ENCODE measurements around the gene DLST. TPM values are rescaled to one million over a fixed set of nuclear protein-coding genes. Genes with fewer than 3 reads are reported as not detected.

The DLST gene
- total RNA-seq, 1 donor from 2014 or later: 52.2 TPM

DNA sequence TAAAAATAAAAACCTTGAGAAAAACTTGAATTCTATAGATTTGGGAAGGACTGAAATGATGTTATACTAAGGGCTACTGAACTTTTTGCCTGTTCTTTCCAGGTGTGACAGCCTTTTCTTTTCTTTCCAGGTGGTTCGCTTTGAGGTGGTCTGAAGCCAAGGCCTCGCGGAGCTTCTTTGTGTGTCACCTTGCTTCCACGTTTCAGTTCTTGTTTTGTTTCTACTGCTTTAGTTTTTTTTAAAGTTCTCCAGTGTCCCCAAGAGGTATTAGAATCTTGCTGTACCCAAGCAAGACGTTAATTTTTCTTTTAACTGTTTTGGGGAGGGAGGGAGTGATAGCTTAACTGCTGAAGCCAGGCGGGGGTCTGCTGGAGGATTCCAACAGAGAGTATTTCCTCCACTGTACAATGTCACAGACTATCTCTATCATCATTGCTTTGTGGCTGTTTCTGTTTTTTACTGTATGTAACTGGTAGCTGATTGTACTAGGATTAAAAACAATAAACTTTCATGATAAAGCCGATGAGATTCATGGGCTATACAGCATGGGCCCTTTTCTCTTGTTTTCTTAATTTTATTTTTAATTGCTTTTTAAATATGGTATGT lies 46.0 kb upstream of the DLST start:
- H3K4me3 Mint-ChIP-seq: no peak overlapping the region
- H3K4me2 ChIP-seq: no peak overlapping the region
- H3K36me3 ChIP-seq: peaks cover 16% of the 10 kb centered on the region
- H4K20me1 ChIP-seq (ENCODE audit: low read depth): no peaks in the 10 kb centered on the region
- peaks cover 6% of the 10 kb centered on the region for H3K36me3 Mint-ChIP-seq
- TF ChIP-seq, protein P1, sequence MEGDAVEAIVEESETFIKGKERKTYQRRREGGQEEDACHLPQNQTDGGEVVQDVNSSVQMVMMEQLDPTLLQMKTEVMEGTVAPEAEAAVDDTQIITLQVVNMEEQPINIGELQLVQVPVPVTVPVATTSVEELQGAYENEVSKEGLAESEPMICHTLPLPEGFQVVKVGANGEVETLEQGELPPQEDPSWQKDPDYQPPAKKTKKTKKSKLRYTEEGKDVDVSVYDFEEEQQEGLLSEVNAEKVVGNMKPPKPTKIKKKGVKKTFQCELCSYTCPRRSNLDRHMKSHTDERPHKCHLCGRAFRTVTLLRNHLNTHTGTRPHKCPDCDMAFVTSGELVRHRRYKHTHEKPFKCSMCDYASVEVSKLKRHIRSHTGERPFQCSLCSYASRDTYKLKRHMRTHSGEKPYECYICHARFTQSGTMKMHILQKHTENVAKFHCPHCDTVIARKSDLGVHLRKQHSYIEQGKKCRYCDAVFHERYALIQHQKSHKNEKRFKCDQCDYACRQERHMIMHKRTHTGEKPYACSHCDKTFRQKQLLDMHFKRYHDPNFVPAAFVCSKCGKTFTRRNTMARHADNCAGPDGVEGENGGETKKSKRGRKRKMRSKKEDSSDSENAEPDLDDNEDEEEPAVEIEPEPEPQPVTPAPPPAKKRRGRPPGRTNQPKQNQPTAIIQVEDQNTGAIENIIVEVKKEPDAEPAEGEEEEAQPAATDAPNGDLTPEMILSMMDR (IDR thresholded peaks at IDR 0.05): no peak
- TF ChIP-seq EZH2phosphoT487 (IDR thresholded peaks at IDR 0.05) (no peak), EZH2 (IDR thresholded peaks at IDR 0.05) (no peak)
- no peak overlapping the region for H3K27ac Mint-ChIP-seq
- H3K9me3 Mint-ChIP-seq: no peaks in the 10 kb centered on the region
- peaks cover 4% of the 10 kb centered on the region for H3F3A ChIP-seq (ENCODE audit: low read depth)
- no peak overlapping the region for H3K9ac ChIP-seq
- no peaks in the 10 kb centered on the region for H3K4me1 ChIP-seq
- no peak overlapping the region for H2AFZ ChIP-seq (replicated peaks)
- H3K9me3 ChIP-seq (ENCODE audit: low read depth): no peaks in the 10 kb centered on the region
- H3K27me3 Mint-ChIP-seq (ENCODE audit: insufficient read depth, low read depth): no peaks in the 10 kb centered on the region
- H3K27ac ChIP-seq: no peak overlapping the region
- DNase-seq (ENCODE audit: low spot score): no peak
- no peaks in the 10 kb centered on the region for H3K27me3 ChIP-seq
- no peaks in the 10 kb centered on the region for H3K4me1 Mint-ChIP-seq
- H3K4me3 ChIP-seq: no peak overlapping the region
- H3K79me2 ChIP-seq (ENCODE audit: low read depth): no peaks in the 10 kb centered on the region

DNA sequence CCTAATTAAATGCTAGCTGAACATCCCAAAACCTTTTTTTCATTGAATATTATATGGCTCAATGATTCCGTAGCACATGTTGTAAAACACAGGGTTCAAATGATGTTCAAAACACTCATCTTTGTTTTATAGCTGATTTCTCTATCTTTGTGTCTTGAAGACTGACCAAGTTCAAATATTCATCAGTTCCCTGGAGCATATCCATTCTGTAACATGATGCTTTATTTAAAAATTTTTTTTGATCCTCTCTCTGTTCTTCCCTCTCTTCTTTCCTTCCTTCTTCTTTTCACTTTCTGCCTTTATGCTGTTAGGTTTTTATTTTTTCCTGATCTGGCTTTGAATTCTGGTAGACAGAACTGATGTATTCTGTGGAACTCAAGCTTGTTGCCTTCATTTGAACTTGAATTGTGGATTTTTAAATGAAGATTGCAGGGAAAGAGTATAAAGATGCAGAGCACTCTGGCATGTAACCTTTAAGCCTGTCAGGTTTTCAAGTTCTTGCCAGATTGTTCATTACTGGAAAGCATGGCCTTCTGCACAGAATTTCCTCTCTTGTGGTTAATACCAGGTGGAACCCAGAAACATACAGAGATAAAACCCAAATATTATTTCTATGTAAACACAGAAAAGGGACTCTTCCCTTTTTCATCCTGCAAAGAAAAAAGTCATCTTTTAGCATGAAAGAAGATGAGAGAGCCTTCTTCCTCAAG lies 45.3 kb upstream of the DLST start:
- H3K27me3 ChIP-seq: no peaks in the 10 kb centered on the region
- Mint-ChIP-seq H3K4me3 (no peak overlapping the region), H3K27me3 (ENCODE audit: insufficient read depth, low read depth) (no peaks in the 10 kb centered on the region), H3K27ac (no peak overlapping the region), H3K9me3 (no peaks in the 10 kb centered on the region), H3K36me3 (peaks cover 8% of the 10 kb centered on the region), H3K4me1 (no peaks in the 10 kb centered on the region)
- H2AFZ ChIP-seq (replicated peaks): no peak overlapping the region
- H3K79me2 ChIP-seq (ENCODE audit: low read depth): no peaks in the 10 kb centered on the region
- no peak overlapping the region for H3K27ac ChIP-seq
- H3F3A ChIP-seq (ENCODE audit: low read depth): peaks cover 4% of the 10 kb centered on the region
- TF ChIP-seq, protein P1 (IDR thresholded peaks at IDR 0.05): no peak
- TF ChIP-seq EZH2 (IDR thresholded peaks at IDR 0.05) (no peak), EZH2phosphoT487 (IDR thresholded peaks at IDR 0.05) (no peak)
- H3K36me3 ChIP-seq: peaks cover 16% of the 10 kb centered on the region
- DNase-seq (ENCODE audit: low spot score): no peak
- no peaks in the 10 kb centered on the region for H3K4me1 ChIP-seq
- H3K4me3 ChIP-seq: no peak overlapping the region
- H3K4me2 ChIP-seq: no peak overlapping the region
- H3K9ac ChIP-seq: no peak overlapping the region
- no peaks in the 10 kb centered on the region for H3K9me3 ChIP-seq (ENCODE audit: low read depth)
- no peaks in the 10 kb centered on the region for H4K20me1 ChIP-seq (ENCODE audit: low read depth)

DNA sequence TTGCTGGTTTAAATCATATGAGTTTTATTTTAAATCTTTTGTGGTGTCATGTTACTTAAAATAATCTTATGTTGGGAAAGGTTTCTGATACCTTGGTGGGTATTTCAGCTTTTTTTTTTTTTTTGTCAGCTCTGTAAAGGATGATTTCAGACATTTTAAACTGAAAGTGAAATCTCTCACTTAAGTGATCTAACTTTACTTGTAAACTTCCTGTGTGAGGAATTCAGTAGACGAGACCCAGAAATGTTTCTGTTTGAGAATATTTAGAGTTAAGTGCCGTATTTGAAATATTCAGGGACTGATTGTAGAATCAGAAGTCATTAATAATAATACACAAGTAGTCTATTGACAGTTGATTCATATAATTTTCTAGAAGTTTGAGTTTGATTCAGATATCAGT lies 43.5 kb upstream of the DLST start:
- Mint-ChIP-seq H3K27ac (no peak overlapping the region), H3K27me3 (ENCODE audit: insufficient read depth, low read depth) (no peaks in the 10 kb centered on the region)

More for the DNA sequence above, 43.5 kb upstream of the DLST start:
- Histone ChIP-seq H2AFZ (replicated peaks) (no peak overlapping the region), H3K4me2 (no peak overlapping the region), H4K20me1 (ENCODE audit: low read depth) (no peaks in the 10 kb centered on the region), H3K9me3 (ENCODE audit: low read depth) (no peaks in the 10 kb centered on the region), H3K27me3 (no peaks in the 10 kb centered on the region), H3K4me1 (no peaks in the 10 kb centered on the region), H3K36me3 (peaks cover 5% of the 10 kb centered on the region), H3K27ac (no peak overlapping the region), H3K9ac (no peak overlapping the region), H3K79me2 (ENCODE audit: low read depth) (no peaks in the 10 kb centered on the region), H3K4me3 (no peak overlapping the region), H3F3A (ENCODE audit: low read depth) (peaks cover 4% of the 10 kb centered on the region)
- Mint-ChIP-seq H3K4me1 (no peaks in the 10 kb centered on the region), H3K36me3 (peaks cover 8% of the 10 kb centered on the region), H3K9me3 (no peaks in the 10 kb centered on the region), H3K4me3 (no peak overlapping the region)
- TF ChIP-seq EZH2phosphoT487 (IDR thresholded peaks at IDR 0.05) (no peak), EZH2 (IDR thresholded peaks at IDR 0.05) (no peak)
- TF ChIP-seq, protein P1 (IDR thresholded peaks at IDR 0.05): no peak
- no peak for DNase-seq (ENCODE audit: low spot score)
